Astrocyte of the spinal cord (primary cell): ENCODE data around the gene TREML4.

Experiments
- DNase-seq: peaks from one replicate; pipeline ENCODE4 v3.0.0; 2011; ENCODE audit warnings: low read depth, low spot score
- H3K4me3 ChIP-seq: 2 replicates; pipeline ENCODE4 v1.5.1; 2011; ENCODE audit warnings: low read depth, mild to moderate bottlenecking, low read length, moderate library complexity
- in situ Hi-C: cut with HindIII; loops from 2 replicates; pipeline ENCODE4 v1.10.0; 2017; ENCODE audit warnings: low sequenced_read_pairs
- TF ChIP-seq, protein P1 (sequence below): IDR thresholded peaks from 2 replicates; pipeline ENCODE4 v1.5.1; 2012; ENCODE audit warnings: low read depth, mild to moderate bottlenecking, low read length, inconsistent platforms

TREML4 gene

DNA sequence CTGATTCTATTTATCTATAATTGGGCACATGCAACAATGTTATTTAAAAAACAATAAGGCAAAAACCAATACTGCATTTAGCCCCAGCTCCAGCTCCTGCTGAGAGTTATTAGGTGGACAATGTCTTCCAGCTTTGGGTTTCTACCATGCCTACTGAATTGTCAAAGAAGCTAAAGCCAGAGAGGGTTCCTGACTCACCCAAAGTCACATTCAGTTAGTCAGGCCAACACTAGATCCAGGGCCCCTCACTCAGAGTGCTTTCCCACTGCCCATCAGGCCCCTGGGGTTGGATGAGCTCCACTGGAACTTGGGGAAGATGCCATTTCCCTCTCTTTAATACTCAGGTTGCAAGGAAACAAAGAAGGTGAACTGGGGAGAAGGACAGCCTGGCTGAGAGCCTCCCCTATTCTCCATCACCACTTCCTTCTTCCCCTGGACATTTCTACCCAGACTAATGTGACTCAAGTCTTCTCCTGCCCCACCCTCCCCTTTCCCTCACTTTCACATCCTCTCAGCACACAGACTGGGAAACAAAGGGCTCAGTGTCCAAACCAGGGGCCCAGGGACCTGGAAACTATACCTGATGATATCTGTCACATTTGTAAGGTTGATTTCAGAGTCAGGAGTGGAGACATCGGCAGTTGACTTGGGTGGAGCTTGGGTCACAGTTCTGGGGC lies 52.4 kb downstream of the TREML4 start:
- no peak overlapping the region for H3K4me3 ChIP-seq
- TF ChIP-seq, protein P1, sequence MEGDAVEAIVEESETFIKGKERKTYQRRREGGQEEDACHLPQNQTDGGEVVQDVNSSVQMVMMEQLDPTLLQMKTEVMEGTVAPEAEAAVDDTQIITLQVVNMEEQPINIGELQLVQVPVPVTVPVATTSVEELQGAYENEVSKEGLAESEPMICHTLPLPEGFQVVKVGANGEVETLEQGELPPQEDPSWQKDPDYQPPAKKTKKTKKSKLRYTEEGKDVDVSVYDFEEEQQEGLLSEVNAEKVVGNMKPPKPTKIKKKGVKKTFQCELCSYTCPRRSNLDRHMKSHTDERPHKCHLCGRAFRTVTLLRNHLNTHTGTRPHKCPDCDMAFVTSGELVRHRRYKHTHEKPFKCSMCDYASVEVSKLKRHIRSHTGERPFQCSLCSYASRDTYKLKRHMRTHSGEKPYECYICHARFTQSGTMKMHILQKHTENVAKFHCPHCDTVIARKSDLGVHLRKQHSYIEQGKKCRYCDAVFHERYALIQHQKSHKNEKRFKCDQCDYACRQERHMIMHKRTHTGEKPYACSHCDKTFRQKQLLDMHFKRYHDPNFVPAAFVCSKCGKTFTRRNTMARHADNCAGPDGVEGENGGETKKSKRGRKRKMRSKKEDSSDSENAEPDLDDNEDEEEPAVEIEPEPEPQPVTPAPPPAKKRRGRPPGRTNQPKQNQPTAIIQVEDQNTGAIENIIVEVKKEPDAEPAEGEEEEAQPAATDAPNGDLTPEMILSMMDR, result no peak
- in situ Hi-C loops, result no loop called here
- DNase-seq, result no peak

DNA sequence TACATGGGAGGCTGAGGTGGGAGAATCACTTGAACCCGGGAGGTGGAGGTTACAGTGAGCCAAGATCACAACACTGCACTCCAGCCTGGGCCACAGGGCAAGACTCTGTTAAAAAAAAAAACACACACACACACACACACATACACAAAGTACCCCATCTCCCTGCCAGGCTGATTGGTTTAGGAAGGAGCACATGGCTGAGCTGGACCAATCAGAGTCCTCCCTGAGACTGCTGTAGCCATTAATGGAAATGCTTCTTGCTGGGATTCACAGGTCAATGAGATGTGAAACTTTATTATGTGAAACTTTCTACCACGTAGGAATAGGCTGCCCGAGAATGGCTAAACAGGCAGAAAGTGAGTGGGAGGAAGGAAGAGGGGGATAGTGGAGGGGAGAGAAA lies 55.5 kb downstream of the TREML4 start:
- TF ChIP-seq, protein P1, result no peak
- no peak overlapping the region for H3K4me3 ChIP-seq
- in situ Hi-C loops, result no loop called here
- DNase-seq, result no peak

DNA sequence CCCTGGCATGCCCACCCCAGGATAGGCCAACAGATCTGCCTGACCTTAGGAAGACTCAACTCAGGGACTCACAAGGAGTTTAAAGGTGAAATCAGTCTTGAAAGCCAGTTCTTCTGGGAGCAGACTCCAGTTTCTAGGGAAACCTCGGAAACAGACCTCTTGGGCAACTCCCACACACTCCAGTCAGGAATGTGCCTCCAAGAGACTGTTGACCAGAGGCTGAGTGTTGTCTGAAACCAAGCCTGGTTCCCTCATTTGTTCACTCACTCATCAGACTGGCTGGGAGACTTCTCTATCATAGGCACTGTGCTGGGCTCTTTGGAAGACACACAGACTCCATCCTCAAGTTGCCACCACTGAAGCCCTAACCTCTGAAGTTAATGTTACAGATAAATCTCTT lies 56.6 kb downstream of the TREML4 start:
- no peak overlapping the region for H3K4me3 ChIP-seq
- in situ Hi-C loops, result no loop called here
- DNase-seq, result no peak
- TF ChIP-seq, protein P1, result no peak

DNA sequence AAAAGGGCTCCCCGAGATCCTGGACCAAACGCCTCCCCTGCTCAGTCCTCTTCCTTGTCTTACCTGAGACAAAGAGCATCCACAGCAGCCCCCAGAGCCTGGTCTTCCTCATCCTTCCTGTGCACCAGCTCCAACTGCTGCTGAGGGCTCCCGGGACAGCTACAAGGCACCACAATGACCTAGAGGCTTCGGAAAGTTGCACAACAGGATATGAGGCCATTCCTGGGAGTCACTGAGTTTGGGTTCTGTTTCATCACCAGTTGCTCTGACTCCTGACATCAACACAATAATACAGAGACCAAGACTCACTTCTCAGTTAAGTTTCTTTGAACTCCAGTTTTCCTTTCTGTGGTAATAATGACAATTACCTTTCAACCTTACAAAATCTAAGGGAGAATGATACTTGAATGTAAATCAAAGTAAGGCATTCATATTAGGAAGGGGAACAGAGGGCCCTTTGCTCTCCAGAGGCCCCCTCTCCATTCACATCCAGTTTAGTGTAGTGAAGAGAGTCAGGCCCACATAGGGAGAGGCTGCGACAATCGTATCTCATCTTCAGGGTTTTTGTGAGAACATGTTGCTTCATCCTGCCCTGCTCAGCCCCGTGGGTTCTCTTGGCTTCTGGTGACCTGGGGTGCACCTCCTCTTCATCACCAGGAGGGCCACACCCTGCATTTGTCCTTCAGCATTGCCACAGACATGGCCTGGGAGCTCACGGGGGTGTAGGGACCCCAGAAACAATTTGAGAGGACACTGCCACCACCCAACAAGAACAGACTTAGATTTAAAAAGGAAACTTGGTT lies 58.6 kb downstream of the TREML4 start, which contains the start of gene TREM1:
TSS of gene TREM1 (minus strand) at position 139 of the 803 bp plus-strand sequence. CDS start at position 112, 27 bp downstream.
- peak; percentile 5 for DNase-seq

DNA sequence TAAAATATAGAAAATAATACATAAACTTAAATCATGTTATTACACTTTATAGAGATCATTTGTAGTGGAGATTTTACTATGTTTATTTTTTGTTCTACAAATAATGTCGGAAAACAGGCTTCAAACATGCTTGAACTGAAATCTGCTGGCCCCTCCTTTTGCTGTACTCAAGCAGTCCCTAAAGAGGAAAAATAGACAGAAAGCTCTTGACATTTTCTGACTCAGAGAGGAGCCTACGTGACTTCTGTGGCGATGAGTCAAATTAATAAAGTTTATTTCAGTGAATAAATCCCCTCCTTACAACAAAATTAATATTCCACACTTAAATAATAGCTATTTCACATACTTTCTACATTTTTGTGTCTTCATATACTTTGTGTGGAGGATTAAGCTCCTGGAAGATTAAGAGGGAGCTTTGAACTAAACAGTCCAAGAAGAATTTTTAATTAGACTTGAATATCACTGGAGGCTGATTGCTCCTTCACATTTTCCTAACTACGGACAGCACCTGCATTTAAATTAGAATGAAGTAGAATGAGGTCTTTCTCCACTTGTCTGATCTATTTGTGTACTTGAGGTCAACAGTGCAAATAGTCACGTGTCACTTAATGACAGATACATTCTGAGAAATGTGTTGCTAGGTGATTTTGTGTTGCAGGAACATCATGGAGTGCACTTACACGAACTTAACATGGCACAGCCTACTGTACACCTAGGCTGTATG lies 60.0 kb downstream of the TREML4 start:
- TF ChIP-seq, protein P1, result no peak
- no peak overlapping the region for H3K4me3 ChIP-seq
- no peak for DNase-seq
- in situ Hi-C loops, result no loop called here

More for the DNA sequence above, 58.6 kb downstream of the TREML4 start, which contains the start of gene TREM1:
- no peak within 1 kb of the TSS for H3K4me3 ChIP-seq
- in situ Hi-C loops, result no loop called here
- TF ChIP-seq, protein P1, result no peak
